ENCODE results near the gene MAT2A.
"Not testable (repeated sequence)": the region's sequence is repeated elsewhere in the genome, so short reads cannot be mapped to it uniquely, and the experiment has no call there.

The MAT2A gene

DNA sequence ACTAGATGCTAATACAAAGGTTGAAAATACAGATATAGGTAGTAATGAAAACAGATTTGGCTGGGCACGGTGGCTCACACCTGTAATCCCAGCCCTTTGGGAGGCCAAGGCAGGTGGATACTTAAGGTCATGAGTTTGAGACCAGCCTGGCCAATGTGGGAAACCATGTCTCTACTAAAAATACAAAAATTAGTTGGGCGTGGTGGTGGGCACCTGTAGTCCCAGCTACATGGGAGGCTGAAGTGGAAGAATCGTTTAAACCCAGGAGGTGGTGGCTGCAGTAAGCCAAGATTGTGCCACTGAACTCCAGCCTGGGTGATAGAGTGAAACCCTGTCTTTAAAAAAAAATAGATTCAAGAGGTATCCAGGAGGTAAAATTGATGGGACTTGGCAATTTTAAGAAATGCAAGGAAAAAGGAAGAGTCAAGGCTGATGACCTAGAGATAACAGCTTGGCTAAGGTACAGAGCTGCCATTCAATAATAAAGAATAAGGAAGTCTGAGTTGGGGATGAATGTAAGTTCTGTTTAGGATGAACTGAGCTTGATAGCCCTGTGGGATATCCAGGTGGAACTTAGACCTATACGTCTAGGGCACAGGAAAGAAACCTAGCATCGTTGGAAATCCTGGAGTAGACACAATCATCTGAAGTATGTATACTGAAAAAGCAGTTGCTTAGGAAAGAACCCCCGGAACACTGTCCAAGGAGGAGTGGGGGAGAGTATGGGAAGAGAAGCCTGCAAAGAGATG is 9.1 kb downstream of the MAT2A start:
- no peak for DNase-seq

DNA sequence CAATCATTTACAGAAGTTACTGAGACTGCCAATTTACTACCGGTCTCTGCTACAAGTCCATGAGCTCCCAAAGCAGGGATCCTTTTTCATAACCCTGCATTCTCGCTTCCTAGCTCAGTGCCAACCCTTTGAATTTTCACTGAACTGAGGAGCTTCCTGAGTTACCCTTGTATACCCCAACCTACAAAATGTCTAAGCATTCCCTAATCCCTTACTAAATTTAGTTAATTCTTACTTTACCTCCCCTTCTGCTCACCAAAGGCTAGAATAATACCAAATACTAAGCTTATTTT is 9.6 kb downstream of the MAT2A start:
- no peak for DNase-seq

DNA sequence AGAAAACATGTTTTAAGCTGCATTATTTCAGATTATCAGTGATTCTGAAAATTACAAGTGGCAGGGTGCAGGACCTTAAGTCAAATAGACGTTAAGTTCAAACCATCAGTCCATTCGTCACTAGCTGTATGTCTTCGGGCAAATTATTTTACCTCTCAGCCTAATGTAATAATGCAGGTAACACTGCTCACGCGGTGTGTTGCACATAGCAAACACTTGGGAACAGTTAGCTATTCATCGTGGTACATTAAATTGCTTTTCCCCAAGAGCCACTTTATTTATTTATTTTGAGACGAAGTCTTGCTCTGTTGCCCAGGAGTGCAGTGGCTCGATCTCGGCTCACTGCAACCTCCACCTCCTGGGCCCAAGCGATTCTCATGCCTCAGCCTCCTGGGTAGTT is 10.1 kb downstream of the MAT2A start:
- DNase-seq, result no peak

DNA sequence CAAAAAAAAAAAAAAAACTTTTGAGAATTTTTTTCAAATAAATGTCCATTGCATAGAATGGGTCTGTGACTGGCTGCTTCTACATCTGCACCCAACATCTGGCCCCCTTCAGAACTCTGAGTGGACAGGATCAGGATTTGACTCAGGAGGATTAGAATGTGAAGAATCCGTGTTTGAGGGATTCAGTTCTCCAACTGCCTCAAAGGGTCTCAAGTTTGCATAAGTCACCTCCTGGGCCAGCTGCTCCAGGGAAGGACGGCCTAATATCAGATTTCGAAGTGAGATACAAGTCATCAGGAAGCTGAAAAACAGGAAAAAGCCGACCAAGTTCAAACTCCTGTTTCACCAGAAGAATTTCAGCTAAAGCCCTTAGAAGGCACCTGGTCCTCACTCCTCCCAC is 10.9 kb downstream of the MAT2A start:
- DNase-seq, result no peak

- no peak for DNase-seq
Observed at GRCh38 chr2:85550486-85550885, 11.5 kb downstream of the MAT2A start.

- DNase-seq, result peak; percentile 93
Observed at GRCh38 chr2:85551698-85552678, 13.0 kb downstream of the MAT2A start.

DNA sequence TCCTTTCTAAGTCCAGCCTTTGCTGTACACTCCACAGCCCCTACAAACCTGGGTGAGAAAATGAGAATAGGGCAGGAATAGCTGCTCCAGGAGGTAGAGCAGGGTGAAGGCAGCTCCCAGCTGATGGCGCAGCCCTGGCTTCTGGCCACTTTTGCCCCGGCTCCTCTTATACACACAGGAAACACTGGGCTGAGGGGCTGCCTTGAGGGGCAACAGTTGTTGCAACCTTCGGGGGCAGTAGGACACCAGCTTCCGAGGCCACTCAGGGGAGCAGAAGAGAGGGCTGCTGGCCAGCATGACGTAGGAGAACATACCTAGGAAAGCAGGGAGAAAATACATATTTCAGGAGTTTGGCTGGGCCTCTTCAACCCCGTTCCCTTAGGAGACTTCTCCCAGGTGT is 14.2 kb downstream of the MAT2A start:
- DNase-seq, result no peak

DNA sequence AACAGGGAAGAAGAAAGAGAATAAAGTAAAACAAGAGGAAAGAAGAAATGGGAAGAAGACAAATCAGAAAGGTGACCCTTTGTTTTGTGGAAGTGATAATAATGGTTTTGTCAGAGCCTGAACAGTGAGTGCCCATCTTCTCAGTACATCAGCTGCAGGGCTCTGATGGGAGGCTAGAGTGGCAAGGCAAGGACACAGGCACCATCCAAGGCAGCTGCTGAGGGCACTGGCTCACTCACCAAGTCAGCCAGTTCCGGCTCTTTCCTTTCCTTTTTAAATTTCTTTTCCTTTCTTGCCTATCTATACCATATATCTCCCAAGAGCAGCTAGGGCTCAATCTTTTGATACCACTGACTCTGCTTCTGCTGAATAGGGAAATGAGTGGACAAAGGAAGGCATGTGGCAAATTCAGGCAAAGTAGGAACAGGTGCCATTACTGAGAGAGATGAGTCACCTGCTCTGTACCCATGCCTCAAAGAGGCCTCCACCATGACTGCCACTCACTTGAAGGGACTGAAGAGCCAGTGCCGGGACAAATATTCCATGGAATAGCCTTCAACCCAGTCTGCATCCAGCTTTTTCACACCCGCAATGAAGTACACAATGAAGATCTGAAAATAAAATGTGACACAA is 16.1 kb downstream of the MAT2A start:
- no peak for DNase-seq

- no peak for DNase-seq
Observed at GRCh38 chr2:85557130-85557529, 18.2 kb downstream of the MAT2A start.

- no peak for DNase-seq
Observed at GRCh38 chr2:85558160-85558559, 19.2 kb downstream of the MAT2A start.

GRCh38 chr2:85560403-85560726 is 21.4 kb downstream of the MAT2A start:
- not testable (repeated sequence) for DNase-seq

DNA sequence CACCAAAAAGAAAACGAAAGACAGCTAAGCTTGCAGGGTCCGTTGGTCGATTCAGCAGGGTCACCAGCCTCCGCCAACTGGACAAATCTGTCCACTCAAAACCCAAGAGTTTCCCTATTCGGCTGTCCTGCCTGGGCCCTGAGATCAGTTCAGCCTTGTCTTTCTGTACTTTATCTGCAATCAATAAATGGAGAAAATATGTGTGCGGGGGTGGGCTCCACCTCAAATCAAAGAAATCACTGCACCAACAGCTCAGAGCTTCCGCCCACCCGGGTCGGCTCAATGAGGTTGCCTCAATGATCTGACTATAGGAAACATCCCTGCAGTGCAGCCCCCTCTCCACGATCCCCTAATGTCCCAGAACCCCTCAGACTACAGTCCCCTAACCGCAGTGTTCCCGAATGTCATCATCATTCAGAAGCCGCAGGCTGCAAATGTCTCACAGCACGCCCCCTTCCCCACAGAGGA is 21.9 kb downstream of the MAT2A start:
- no peak for DNase-seq

GRCh38 chr2:85561280-85562212 is 22.6 kb downstream of the MAT2A start, which contains the start of gene GGCX:
Gene GGCX, minus strand, starts transcription at chr2:85561493. Its CDS starts 65 bp downstream, at chr2:85561428.
- DNase-seq, result peak; percentile 96

- no peak for DNase-seq
Observed at GRCh38 chr2:85564144-85564563, 25.2 kb downstream of the MAT2A start.

DNA sequence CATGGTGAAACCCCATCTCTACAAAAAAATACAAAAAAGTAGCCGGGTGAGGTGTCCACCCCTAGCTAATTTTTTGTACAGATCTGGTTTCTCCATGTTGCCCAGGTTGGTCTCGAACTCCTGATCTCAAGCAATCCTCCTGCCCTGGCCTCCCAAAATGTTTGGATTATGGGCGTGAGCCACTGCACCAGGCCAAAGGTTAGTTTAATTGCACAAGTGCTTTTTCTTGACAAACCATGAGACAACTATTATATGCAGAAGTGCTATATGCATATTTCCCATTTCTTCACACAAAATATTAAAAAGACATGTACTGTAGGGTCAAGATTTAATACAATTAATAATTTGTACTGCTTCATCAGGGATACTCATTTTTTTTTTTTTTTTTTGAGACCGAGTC is 27.3 kb downstream of the MAT2A start:
- no peak for DNase-seq

- DNase-seq, result no peak
Observed at GRCh38 chr2:85575739-85576138, 36.8 kb downstream of the MAT2A start.

GRCh38 chr2:85577063-85577385 is 38.1 kb downstream of the MAT2A start:
- no peak for DNase-seq

GRCh38 chr2:85577386-85578242 is 38.6 kb downstream of the MAT2A start, which contains the start of gene VAMP8:
Gene VAMP8, plus strand, starts transcription at chr2:85577586. Its CDS starts 61 bp downstream, at chr2:85577647.
- DNase-seq, result peak; percentile 67

GRCh38 chr2:85578243-85579180 is 39.5 kb downstream of the MAT2A start:
- DNase-seq, result peak; percentile 15

GRCh38 chr2:85579266-85579935 is 40.4 kb downstream of the MAT2A start:
- no peak for DNase-seq

Data from CD4-positive, alpha-beta T cell treated with Interleukin-17A for 1 hour (primary cell).